ENCODE measurements around the gene DOK6. TPM values are rescaled to one million over a fixed set of nuclear protein-coding genes. Genes with fewer than 3 reads are reported as not detected.

Gene DOK6
- total and polyA plus RNA-seq, 2 experiments from 2014 or later = 0.29 to 0.42 TPM

- TF ChIP-seq ZNF462 (CRISPR knock-in tag; IDR thresholded peaks at IDR 0.05) = no peak
Measured at GRCh38 chr18:69599377-69599776, 198.7 kb downstream of the DOK6 start (continued).

- no peaks in the 10 kb centered on the region for H3K4me1 ChIP-seq (ENCODE audit: insufficient read depth)
- H3K27ac ChIP-seq (ENCODE audit: low read depth) = no peak overlapping the region
- no peaks in the 10 kb centered on the region for H3F3A ChIP-seq (replicated peaks; ENCODE audit: low read depth)
- Mint-ChIP-seq H3K4me1 (no peaks in the 10 kb centered on the region), H3K27me3 (ENCODE audit: insufficient read depth, low read depth, poor library complexity) (no peaks in the 10 kb centered on the region), H3K36me3 (ENCODE audit: low read depth) (no peaks in the 10 kb centered on the region), H3K4me3 (no peak overlapping the region), H3K9me3 (no peaks in the 10 kb centered on the region), H3K27ac (no peak overlapping the region)
- ATAC-seq (no peak), DNase-seq (ENCODE audit: low spot score) (no peak)
- no peak overlapping the region for H3K4me2 ChIP-seq
- no peak overlapping the region for H3K4me3 ChIP-seq
- H3K9me2 ChIP-seq (ENCODE audit: insufficient read depth) = no peaks in the 10 kb centered on the region
- H4K20me1 ChIP-seq (replicated peaks; ENCODE audit: insufficient read depth) = no peaks in the 10 kb centered on the region
- no peak overlapping the region for H2AFZ ChIP-seq
- no peaks in the 10 kb centered on the region for H3K79me2 ChIP-seq (replicated peaks; ENCODE audit: insufficient read depth)
- H3K27me3 ChIP-seq (ENCODE audit: insufficient read depth) = no peaks in the 10 kb centered on the region
- no peaks in the 10 kb centered on the region for H3K36me3 ChIP-seq (ENCODE audit: insufficient read depth)
- TF ChIP-seq EZH2 (IDR thresholded peaks at IDR 0.05; ENCODE audit: low read depth, unreplicated experiment) = no peak
- no peak for TF ChIP-seq ZNF331 (CRISPR knock-in tag; IDR thresholded peaks at IDR 0.05; ENCODE audit: low read depth)
- TF ChIP-seq POLR2AphosphoS5 (IDR thresholded peaks at IDR 0.05; ENCODE audit: low read depth) = no peak
- TF ChIP-seq JUNB (IDR thresholded peaks at IDR 0.05; ENCODE audit: unreplicated experiment) = no peak
- TF ChIP-seq, protein P1, sequence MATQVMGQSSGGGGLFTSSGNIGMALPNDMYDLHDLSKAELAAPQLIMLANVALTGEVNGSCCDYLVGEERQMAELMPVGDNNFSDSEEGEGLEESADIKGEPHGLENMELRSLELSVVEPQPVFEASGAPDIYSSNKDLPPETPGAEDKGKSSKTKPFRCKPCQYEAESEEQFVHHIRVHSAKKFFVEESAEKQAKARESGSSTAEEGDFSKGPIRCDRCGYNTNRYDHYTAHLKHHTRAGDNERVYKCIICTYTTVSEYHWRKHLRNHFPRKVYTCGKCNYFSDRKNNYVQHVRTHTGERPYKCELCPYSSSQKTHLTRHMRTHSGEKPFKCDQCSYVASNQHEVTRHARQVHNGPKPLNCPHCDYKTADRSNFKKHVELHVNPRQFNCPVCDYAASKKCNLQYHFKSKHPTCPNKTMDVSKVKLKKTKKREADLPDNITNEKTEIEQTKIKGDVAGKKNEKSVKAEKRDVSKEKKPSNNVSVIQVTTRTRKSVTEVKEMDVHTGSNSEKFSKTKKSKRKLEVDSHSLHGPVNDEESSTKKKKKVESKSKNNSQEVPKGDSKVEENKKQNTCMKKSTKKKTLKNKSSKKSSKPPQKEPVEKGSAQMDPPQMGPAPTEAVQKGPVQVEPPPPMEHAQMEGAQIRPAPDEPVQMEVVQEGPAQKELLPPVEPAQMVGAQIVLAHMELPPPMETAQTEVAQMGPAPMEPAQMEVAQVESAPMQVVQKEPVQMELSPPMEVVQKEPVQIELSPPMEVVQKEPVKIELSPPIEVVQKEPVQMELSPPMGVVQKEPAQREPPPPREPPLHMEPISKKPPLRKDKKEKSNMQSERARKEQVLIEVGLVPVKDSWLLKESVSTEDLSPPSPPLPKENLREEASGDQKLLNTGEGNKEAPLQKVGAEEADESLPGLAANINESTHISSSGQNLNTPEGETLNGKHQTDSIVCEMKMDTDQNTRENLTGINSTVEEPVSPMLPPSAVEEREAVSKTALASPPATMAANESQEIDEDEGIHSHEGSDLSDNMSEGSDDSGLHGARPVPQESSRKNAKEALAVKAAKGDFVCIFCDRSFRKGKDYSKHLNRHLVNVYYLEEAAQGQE (IDR thresholded peaks at IDR 0.05; ENCODE audit: unreplicated experiment) = no peak
- TF ChIP-seq NANOG (IDR thresholded peaks at IDR 0.05; ENCODE audit: borderline replicate concordance) = no peak
- TF ChIP-seq CREB1 (CRISPR knock-in tag; IDR thresholded peaks at IDR 0.05; ENCODE audit: low read depth) = no peak
- TF ChIP-seq ZNF114 (CRISPR knock-in tag; IDR thresholded peaks at IDR 0.05) = no peak
- TF ChIP-seq, protein P2, sequence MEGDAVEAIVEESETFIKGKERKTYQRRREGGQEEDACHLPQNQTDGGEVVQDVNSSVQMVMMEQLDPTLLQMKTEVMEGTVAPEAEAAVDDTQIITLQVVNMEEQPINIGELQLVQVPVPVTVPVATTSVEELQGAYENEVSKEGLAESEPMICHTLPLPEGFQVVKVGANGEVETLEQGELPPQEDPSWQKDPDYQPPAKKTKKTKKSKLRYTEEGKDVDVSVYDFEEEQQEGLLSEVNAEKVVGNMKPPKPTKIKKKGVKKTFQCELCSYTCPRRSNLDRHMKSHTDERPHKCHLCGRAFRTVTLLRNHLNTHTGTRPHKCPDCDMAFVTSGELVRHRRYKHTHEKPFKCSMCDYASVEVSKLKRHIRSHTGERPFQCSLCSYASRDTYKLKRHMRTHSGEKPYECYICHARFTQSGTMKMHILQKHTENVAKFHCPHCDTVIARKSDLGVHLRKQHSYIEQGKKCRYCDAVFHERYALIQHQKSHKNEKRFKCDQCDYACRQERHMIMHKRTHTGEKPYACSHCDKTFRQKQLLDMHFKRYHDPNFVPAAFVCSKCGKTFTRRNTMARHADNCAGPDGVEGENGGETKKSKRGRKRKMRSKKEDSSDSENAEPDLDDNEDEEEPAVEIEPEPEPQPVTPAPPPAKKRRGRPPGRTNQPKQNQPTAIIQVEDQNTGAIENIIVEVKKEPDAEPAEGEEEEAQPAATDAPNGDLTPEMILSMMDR (conservative IDR thresholded peaks at IDR 0.05; ENCODE audit: low read depth in 2 of 2) = no peak
Measured at GRCh38 chr18:69612242-69612641, 211.6 kb downstream of the DOK6 start.
